Spinal cord (tissue), 10 donors: ENCODE results near the gene INS. TPM values are rescaled to one million over a fixed set of nuclear protein-coding genes. Genes with fewer than 3 reads are reported as not detected.
A peak's percentile ranks its signal among the peaks of the same experiment; 100 is the strongest.

Experiments
- DNase-seq, 6 donors: peaks; one replicate each; pipeline versions ENCODE4 v3.0.0 to v3.0.0-alpha.2; 2013 to 2015; ENCODE audit warnings: low spot score in 6 of 6, low read depth in 4 of 6
- H3K27ac ChIP-seq: one replicate; pipeline ENCODE4 v1.5.1; 2013; ENCODE audit warnings: low read depth, low read length, control low read depth
- H3K27me3 ChIP-seq: one replicate; pipeline ENCODE4 v1.6.1; 2013; ENCODE audit warnings: low read length; ENCODE audit not compliant: control insufficient read depth, insufficient read depth
- H3K36me3 ChIP-seq: one replicate; pipeline ENCODE4 v1.6.1; 2013; ENCODE audit warnings: low read length; ENCODE audit not compliant: control insufficient read depth, insufficient read depth
- H3K4me1 ChIP-seq: one replicate; pipeline ENCODE4 v1.6.1; 2013; ENCODE audit warnings: low read length; ENCODE audit not compliant: control insufficient read depth, insufficient read depth
- H3K4me3 ChIP-seq: one replicate; pipeline ENCODE4 v1.5.1; 2013; ENCODE audit warnings: low read depth, low read length, control low read depth
- H3K9me3 ChIP-seq: one replicate; pipeline ENCODE4 v1.6.1; 2013; ENCODE audit warnings: low read length; ENCODE audit not compliant: control insufficient read depth, insufficient read depth
- whole genome bisulfite sequencing: methylation state at CpG from one replicate; pipeline ENCODE4 v1.1.5; 2013; ENCODE audit warnings: missing lambda C conversion rate; ENCODE audit not compliant: insufficient coverage; 5-methylcytosine and 5-hydroxymethylcytosine counted together
- polyA plus RNA-seq, 2 donors: library from polyadenylated mRNA; unstranded; fragments of 120-200 nt; gene quantifications; one replicate each; pipeline ENCODE4 v1.2.1, GENCODE V29; 2013; ENCODE audit not compliant: insufficient read length in 2 of 2
- total RNA-seq, 2 donors: library from RNA; depleted of rRNA in 1 of 2; stranded (reverse); fragments of 120-200 nt in 1 of 2; fragments of >200 nt in 1 of 2; gene quantifications; one replicate each; pipeline versions ENCODE4 v1.2.3 to v1.2.4, GENCODE V29; 2013 to 2014
- donor health status: healthy.

Gene INS
- total and polyA plus RNA-seq, 4 donors, result not detected

- H3K27me3 ChIP-seq, result peaks cover 3% of the 10 kb centered on the region
- H3K27ac ChIP-seq, result no peak overlapping the region
- DNase-seq, result no peak
- 85% methylated on average over 8 of the region's 10 CpGs for WGBS
- H3K4me3 ChIP-seq, result no peak overlapping the region
- H3K36me3 ChIP-seq, result peaks cover 3% of the 10 kb centered on the region
- peaks cover 22% of the 10 kb centered on the region for H3K4me1 ChIP-seq
- H3K9me3 ChIP-seq, result no peaks in the 10 kb centered on the region
These were observed 31.4 kb upstream of the INS start for GRCh38 chr11:2192435-2192834.

- H3K4me3 ChIP-seq, result no peak overlapping the region
- no peak overlapping the region for H3K27ac ChIP-seq
- H3K9me3 ChIP-seq, result no peaks in the 10 kb centered on the region
- no peak for DNase-seq
- WGBS, result 86% methylated on average over 4 of the region's 7 CpGs
- peaks cover 3% of the 10 kb centered on the region for H3K36me3 ChIP-seq
- peaks cover 22% of the 10 kb centered on the region for H3K4me1 ChIP-seq
- H3K27me3 ChIP-seq, result peaks cover 3% of the 10 kb centered on the region
These were observed 30.9 kb upstream of the INS start for GRCh38 chr11:2191883-2192282.

- no peaks in the 10 kb centered on the region for H3K27me3 ChIP-seq
- H3K9me3 ChIP-seq, result no peaks in the 10 kb centered on the region
- H3K27ac ChIP-seq, result no peak overlapping the region
- H3K36me3 ChIP-seq, result peaks cover 3% of the 10 kb centered on the region
- WGBS, result 15% methylated on average over 28 of the region's 30 CpGs
- peak in 2 of 6 donors; percentile 50 to 84 for DNase-seq
- no peak overlapping the region for H3K4me3 ChIP-seq
- H3K4me1 ChIP-seq, result peaks cover 24% of the 10 kb centered on the region
These were observed 29.9 kb upstream of the INS start for GRCh38 chr11:2190657-2191471.

GRCh38 chr11:2189938-2190656 is 29.1 kb upstream of the INS start:
- H3K27ac ChIP-seq, result no peak overlapping the region
- 47% methylated on average over 28 of the region's 29 CpGs for WGBS
- no peaks in the 10 kb centered on the region for H3K9me3 ChIP-seq
- H3K36me3 ChIP-seq, result peaks cover 3% of the 10 kb centered on the region
- DNase-seq, result no peak
- peaks cover 2% of the 10 kb centered on the region for H3K27me3 ChIP-seq
- no peak overlapping the region for H3K4me3 ChIP-seq
- peaks cover 27% of the 10 kb centered on the region for H3K4me1 ChIP-seq

- no peak for DNase-seq
- H3K36me3 ChIP-seq, result peaks cover 3% of the 10 kb centered on the region
- no peak overlapping the region for H3K27ac ChIP-seq
- no peaks in the 10 kb centered on the region for H3K9me3 ChIP-seq
- peaks cover 22% of the 10 kb centered on the region for H3K4me1 ChIP-seq
- 90% methylated on average over 18 of the region's 19 CpGs for WGBS
- H3K27me3 ChIP-seq, result peaks cover 2% of the 10 kb centered on the region
- no peak overlapping the region for H3K4me3 ChIP-seq
These were observed 27.7 kb upstream of the INS start for GRCh38 chr11:2188745-2189144.

- peaks cover 2% of the 10 kb centered on the region for H3K27me3 ChIP-seq
- H3K27ac ChIP-seq, result no peak overlapping the region
- 88% methylated on average over 7 of the region's 7 CpGs for WGBS
These were observed 26.3 kb upstream of the INS start for GRCh38 chr11:2187280-2187707.

GRCh38 chr11:2186669-2187279 is 25.8 kb upstream of the INS start:
- Histone ChIP-seq H3K4me1 (peaks cover 22% of the 10 kb centered on the region), H3K36me3 (peaks cover 3% of the 10 kb centered on the region), H3K9me3 (no peaks in the 10 kb centered on the region), H3K4me3 (no peak overlapping the region), H3K27me3 (peaks cover 2% of the 10 kb centered on the region), H3K27ac (no peak overlapping the region)
- peak in 2 of 6 donors; percentile 62 to 67 for DNase-seq
- WGBS, result 39% methylated on average over 20 of the region's 21 CpGs

More at GRCh38 chr11:2187280-2187707, 26.3 kb upstream of the INS start:
- no peaks in the 10 kb centered on the region for H3K9me3 ChIP-seq
- no peak overlapping the region for H3K4me3 ChIP-seq
- peaks cover 22% of the 10 kb centered on the region for H3K4me1 ChIP-seq
- DNase-seq, result no peak
- H3K36me3 ChIP-seq, result peaks cover 3% of the 10 kb centered on the region

GRCh38 chr11:2185324-2186085 is 24.5 kb upstream of the INS start:
- WGBS, result 74% methylated on average over 20 of the region's 23 CpGs
- DNase-seq, result peak in 1 of 6 donors; percentile 57
- H3K27me3 ChIP-seq, result peaks cover 2% of the 10 kb centered on the region

More at GRCh38 chr11:2185324-2186085, 24.5 kb upstream of the INS start:
- H3K36me3 ChIP-seq, result peaks cover 3% of the 10 kb centered on the region
- no peak overlapping the region for H3K4me3 ChIP-seq
- no peak overlapping the region for H3K27ac ChIP-seq
- H3K9me3 ChIP-seq, result no peaks in the 10 kb centered on the region
- peaks cover 15% of the 10 kb centered on the region for H3K4me1 ChIP-seq
